Measurements from ENCODE around the gene KAT6B. TPM values are rescaled to one million over a fixed set of nuclear protein-coding genes. Genes with fewer than 3 reads are reported as not detected.
A peak's percentile ranks its signal among the peaks of the same experiment; 100 is the strongest.
"Not testable (repeated sequence)": the region's sequence is repeated elsewhere in the genome, so short reads cannot be mapped to it uniquely, and the experiment has no call there.

The KAT6B gene
- total RNA-seq (2014; rRNA removed; shearing (Covaris generic)), result 5.2 and 11.2 TPM in 2 replicates

DNA sequence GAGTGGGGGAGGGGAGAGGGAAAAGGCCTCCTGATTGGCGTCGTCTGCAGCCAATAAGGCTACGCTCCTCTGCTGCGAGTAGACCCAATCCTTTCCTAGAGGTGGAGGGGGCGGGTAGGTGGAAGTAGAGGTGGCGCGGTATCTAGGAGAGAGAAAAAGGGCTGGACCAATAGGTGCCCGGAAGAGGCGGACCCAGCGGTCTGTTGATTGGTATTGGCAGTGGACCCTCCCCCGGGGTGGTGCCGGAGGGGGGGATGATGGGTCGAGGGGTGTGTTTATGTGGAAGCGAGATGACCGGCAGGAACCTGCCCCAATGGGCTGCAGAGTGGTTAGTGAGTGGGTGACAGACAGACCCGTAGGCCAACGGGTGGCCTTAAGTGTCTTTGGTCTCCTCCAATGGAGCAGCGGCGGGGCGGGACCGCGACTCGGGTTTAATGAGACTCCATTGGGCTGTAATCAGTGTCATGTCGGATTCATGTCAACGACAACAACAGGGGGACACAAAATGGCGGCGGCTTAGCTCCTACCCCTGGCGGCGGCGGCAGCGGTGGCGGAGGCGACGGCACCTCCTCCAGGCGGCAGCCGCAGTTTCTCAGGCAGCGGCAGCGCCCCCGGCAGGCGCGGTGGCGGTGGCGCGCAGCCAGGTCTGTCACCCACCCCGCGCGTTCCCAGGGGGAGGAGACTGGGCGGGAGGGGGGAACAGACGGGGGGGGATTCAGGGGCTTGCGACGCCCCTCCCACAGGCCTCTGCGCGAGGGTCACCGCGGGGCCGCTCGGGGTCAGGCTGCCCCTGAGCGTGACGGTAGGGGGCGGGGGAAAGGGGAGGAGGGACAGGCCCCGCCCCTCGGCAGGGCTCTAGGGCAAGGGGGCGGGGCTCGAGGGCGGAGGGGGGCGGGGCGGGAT is at the start of gene KAT6B:
TSS of gene KAT6B (plus strand) at position 459 of the 903 bp plus-strand sequence. CDS start 16,258 bp downstream, outside the sequence.
- no peaks in the 10 kb centered on the region for H3K36me3 ChIP-seq (replicated peaks; ENCODE audit: control insufficient read depth, insufficient read depth, low read length)
- peak; percentile 97 for DNase-seq
- no peaks in the 10 kb centered on the region for H3K27me3 ChIP-seq (ENCODE audit: control insufficient read depth, insufficient read depth, low read length)
- H3K4me3 ChIP-seq (ENCODE audit: insufficient read depth, low read depth, low read length), result peak within 1 kb of the TSS; percentile 94

DNA sequence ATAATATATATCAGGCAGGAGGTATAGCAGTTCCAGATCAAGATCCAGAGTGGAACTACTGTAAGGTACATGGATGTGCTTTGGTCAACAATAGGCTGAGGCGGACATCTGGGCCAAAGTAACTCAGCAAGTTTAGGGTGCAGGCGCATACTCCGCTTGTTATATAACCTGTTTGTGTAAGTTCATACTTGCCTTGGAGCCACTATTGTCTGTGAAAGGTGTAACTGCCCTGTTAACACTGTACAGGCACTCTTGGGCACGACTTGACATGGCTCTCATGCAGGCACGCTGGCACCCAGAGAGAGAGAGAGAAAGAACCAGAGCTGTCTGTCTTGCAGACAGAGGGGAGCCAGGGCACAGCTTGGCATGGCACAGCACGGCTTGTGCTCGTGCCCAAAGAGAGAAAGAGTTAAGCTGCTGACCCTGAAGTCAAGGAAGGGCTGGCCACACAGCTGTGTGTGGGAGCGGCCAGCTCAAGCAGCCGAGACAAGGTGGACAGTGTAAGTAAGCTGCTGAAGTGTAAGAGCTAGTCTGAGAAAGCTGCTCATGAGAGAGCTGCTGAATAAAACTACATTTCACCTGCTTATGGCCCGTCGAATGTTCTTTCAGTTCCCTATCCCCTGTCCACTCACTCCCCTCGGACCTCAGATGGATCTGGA is 47.8 kb upstream of the KAT6B start:
- Histone ChIP-seq H3K36me3 (replicated peaks; ENCODE audit: control insufficient read depth, insufficient read depth, low read length) (no peaks in the 10 kb centered on the region), H3K27me3 (ENCODE audit: control insufficient read depth, insufficient read depth, low read length) (no peaks in the 10 kb centered on the region), H3K4me3 (ENCODE audit: insufficient read depth, low read depth, low read length) (no peak overlapping the region)
- DNase-seq, result no peak

DNA sequence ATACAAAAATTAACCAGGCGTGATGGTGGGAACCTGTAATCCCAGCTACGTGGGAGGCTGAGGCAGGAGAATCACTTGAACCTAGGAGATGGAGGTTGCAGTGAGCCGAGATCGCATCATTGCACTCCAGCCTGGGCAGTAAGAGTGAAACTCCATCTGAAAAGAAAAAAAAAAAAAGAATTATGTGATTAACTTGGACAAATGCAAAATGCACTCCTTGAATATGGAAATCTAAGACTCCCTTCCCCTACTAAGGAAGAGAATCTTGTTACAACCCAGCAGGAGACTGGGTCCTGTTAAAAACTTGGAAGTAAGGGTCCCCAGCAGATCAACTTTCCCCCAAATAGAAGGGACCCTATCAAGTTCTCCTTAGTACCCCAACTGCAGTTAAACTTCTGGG is 44.5 kb upstream of the KAT6B start:
- not testable (repeated sequence) for H3K27me3 ChIP-seq (ENCODE audit: control insufficient read depth, insufficient read depth, low read length); H3K36me3 ChIP-seq (replicated peaks; ENCODE audit: control insufficient read depth, insufficient read depth, low read length); DNase-seq; H3K4me3 ChIP-seq (ENCODE audit: insufficient read depth, low read depth, low read length)

DNA sequence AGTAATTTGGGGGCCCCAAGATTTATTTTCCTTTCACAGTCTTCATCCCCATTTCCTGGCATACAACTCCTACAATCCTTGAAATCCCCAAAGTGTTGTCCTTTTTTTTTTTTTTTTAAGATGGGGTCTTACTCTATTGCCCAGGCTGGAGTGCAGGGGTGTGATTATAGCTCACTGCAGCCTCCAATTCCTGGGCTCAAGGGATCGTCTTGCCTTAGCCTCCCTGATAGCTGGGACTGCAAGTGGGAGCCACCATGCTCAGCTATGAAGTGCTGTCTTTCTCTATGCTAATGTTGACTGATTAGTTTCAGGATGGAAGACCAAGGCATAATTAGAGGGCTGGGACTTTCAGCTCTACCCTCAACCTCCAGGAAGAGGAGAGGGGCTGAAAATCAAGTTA is 41.9 kb upstream of the KAT6B start:
- Histone ChIP-seq H3K36me3 (replicated peaks; ENCODE audit: control insufficient read depth, insufficient read depth, low read length) (no peaks in the 10 kb centered on the region), H3K27me3 (ENCODE audit: control insufficient read depth, insufficient read depth, low read length) (no peaks in the 10 kb centered on the region), H3K4me3 (ENCODE audit: insufficient read depth, low read depth, low read length) (no peak overlapping the region)
- no peak for DNase-seq

DNA sequence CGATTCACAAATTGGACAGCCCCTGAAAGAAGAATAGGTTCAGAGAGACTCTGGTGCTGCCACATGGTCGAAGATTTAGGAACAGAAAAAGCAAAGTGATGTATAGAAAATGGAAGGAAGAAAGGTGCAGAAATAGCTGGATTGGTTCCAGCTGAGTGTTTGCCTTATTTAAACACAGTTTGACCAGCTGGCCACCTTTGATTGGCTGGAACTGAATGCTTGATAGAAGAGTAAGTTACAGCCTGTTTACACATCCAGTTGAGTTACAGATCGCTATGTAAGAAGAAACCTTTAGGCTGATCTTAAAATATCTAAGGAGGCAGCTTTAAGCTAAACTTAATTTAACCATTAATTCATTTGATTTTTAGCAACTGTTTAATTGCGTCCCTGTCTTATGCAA is 40.3 kb upstream of the KAT6B start:
- H3K27me3 ChIP-seq (ENCODE audit: control insufficient read depth, insufficient read depth, low read length), result no peaks in the 10 kb centered on the region
- DNase-seq, result no peak
- no peaks in the 10 kb centered on the region for H3K36me3 ChIP-seq (replicated peaks; ENCODE audit: control insufficient read depth, insufficient read depth, low read length)
- no peak overlapping the region for H3K4me3 ChIP-seq (ENCODE audit: insufficient read depth, low read depth, low read length)

DNA sequence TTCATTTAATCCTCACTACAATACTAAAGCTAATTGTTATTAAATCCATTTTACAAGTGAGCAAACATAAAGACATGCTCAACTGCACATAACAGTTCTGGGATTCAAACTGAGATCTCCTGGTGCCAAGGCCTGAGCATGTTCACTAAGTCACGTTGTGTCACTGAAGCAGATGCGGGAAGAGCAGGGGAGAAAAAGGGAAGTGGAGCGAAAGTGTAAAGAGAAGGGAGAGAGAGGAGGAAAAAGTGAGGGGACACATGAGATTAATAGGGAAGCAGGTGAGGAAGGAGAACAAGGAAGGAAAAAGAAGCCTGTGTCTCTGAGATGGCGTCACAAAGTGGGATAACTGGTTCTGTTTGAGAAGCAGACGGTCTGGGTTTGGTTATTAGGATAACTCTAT is 38.9 kb upstream of the KAT6B start:
- Histone ChIP-seq H3K4me3 (ENCODE audit: insufficient read depth, low read depth, low read length) (no peak overlapping the region), H3K36me3 (replicated peaks; ENCODE audit: control insufficient read depth, insufficient read depth, low read length) (no peaks in the 10 kb centered on the region), H3K27me3 (ENCODE audit: control insufficient read depth, insufficient read depth, low read length) (no peaks in the 10 kb centered on the region)
- DNase-seq, result no peak

DNA sequence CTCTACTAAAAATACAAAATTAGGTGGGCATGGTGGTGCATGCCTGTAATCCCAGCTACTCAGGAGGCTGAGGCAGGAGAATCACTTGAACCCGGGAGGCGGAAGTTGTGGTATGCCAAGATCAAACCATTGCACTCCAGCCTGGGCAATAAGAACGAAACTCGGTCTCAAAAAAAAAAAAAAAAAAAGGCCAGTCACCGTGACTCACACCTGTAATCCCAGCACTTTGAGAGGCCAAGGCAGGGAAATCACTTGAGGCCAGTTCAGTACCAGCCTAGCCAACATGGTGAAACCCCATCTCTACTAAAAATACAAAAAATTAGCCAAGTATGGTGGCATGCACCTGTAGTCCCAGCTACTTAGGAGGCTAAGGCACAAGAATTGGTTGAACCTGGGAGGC is 34.4 kb upstream of the KAT6B start:
- DNase-seq; H3K4me3 ChIP-seq (ENCODE audit: insufficient read depth, low read depth, low read length); H3K36me3 ChIP-seq (replicated peaks; ENCODE audit: control insufficient read depth, insufficient read depth, low read length); H3K27me3 ChIP-seq (ENCODE audit: control insufficient read depth, insufficient read depth, low read length): not testable (repeated sequence)

DNA sequence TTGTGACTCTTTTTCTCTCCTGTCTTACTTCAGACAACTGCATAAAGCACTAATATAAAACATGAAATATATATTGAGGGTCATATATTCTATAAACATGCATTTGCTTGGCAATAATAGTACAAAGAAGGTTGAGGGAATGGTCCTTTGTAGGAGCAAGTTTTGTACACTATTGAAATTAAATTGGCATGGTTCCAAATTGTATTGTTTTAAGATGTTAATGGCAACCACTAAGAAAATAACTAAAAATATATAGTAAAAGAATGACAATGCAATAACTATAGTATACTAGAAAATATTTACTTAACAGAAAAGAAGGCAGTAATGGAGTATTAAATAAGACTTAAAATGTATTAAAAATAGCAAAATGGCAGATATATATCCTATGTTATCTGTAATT is 33.7 kb upstream of the KAT6B start:
- no peak for DNase-seq
- no peaks in the 10 kb centered on the region for H3K36me3 ChIP-seq (replicated peaks; ENCODE audit: control insufficient read depth, insufficient read depth, low read length)
- H3K27me3 ChIP-seq (ENCODE audit: control insufficient read depth, insufficient read depth, low read length), result no peaks in the 10 kb centered on the region
- no peak overlapping the region for H3K4me3 ChIP-seq (ENCODE audit: insufficient read depth, low read depth, low read length)

DNA sequence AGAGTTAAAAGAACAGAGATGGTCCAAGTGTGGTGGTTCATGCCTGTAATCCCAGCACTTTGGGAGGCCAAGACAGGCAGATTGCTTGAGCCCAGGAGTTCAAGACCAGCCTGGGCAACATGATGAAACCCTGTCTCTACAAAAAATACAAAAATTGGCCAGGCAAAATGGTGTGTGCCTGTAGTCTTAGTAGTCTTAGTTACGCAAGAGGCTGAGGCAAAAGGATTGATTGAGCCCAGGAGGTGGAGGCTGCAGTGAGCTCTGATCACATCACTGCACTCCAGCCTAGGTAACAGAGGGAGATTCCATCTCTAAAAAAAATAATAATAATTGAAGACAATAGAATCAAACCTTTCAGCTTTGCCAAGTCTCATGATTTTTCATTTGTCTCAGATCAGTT is 33.2 kb upstream of the KAT6B start:
- H3K4me3 ChIP-seq (ENCODE audit: insufficient read depth, low read depth, low read length); DNase-seq; H3K36me3 ChIP-seq (replicated peaks; ENCODE audit: control insufficient read depth, insufficient read depth, low read length); H3K27me3 ChIP-seq (ENCODE audit: control insufficient read depth, insufficient read depth, low read length): not testable (repeated sequence)

DNA sequence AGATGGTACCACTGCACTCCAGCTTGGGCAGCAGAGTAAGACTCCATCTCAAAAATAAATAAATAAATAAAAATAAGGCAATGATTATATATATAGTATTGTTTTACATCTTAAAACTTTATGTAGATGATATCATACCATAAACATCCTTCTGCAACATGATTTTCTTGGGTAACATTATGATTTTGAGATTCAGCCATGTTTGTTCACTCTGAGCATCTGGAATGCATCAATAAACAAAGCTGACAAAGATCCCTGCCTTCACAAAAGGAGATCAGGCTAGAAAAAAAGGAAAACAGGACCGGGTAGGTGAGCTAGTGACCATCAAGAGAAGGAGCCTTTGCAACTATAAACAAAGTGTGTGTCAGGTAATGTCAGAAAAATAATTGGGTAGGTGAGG is 31.9 kb upstream of the KAT6B start:
- DNase-seq, result no peak
- H3K36me3 ChIP-seq (replicated peaks; ENCODE audit: control insufficient read depth, insufficient read depth, low read length), result no peaks in the 10 kb centered on the region
- no peaks in the 10 kb centered on the region for H3K27me3 ChIP-seq (ENCODE audit: control insufficient read depth, insufficient read depth, low read length)
- no peak overlapping the region for H3K4me3 ChIP-seq (ENCODE audit: insufficient read depth, low read depth, low read length)

DNA sequence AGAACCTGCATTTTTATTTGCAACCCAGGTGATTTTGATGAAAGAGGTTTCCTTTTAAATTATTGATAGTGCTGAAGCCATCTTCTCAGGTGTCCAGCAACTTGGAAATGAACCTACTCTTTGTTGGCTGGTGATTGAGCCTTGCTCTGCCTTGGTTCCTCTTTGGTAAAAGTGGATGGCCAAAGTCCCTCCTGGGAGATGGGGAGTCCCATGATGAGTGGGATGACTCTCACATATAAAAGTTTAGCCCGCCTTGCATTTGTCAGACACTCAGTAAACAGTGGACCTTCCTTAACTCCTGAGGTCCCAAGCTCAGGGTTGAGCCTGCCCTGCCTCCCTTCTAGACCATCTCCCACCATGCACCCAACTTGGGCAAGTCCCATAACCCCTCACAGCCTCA is 28.9 kb upstream of the KAT6B start:
- DNase-seq, result no peak
- Histone ChIP-seq H3K27me3 (ENCODE audit: control insufficient read depth, insufficient read depth, low read length) (no peaks in the 10 kb centered on the region), H3K4me3 (ENCODE audit: insufficient read depth, low read depth, low read length) (no peak overlapping the region), H3K36me3 (replicated peaks; ENCODE audit: control insufficient read depth, insufficient read depth, low read length) (no peaks in the 10 kb centered on the region)

DNA sequence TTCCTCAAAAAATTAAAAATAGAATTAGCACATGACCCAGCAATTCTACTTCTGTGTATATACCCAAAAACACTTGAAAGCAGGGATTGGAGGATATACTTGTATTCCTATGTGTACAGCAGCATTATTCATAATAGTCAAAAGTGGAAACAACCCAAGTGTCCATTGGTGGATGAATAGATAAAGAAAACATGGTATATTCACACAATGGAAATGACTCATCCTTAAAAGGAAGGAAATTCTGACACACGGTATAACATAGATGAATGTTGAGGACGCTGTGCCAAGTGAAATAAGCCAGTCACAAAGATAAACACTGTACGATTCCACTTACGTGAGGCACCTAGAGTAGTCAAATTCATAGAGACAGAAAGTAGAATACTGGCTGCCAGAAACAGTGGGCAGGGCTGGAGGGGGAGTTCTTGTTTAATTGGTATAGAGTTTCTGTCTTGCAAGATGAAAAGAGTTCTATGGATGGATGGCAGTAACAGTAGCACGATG is 26.6 kb upstream of the KAT6B start:
- no peak for DNase-seq
- H3K27me3 ChIP-seq (ENCODE audit: control insufficient read depth, insufficient read depth, low read length), result no peaks in the 10 kb centered on the region
- H3K36me3 ChIP-seq (replicated peaks; ENCODE audit: control insufficient read depth, insufficient read depth, low read length), result no peaks in the 10 kb centered on the region
- no peak overlapping the region for H3K4me3 ChIP-seq (ENCODE audit: insufficient read depth, low read depth, low read length)

DNA sequence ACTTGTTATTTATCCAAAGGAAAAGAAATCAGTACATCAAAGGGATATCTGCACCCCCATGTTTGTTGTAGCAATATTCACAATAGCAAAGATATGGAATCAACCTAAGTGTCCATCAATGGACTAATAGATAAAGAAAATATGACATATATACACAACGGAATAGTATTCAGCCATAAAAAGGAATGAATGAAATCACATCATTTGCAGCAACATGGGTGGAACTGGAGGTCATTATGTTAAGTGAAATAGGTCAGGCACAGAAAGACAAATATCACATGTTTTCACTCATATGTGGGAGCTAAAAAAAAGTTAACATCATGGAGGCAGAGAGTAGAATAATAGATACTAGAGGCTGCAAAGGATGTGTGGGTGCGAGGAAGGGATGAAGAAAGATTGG is 25.0 kb upstream of the KAT6B start:
- Histone ChIP-seq H3K36me3 (replicated peaks; ENCODE audit: control insufficient read depth, insufficient read depth, low read length) (no peaks in the 10 kb centered on the region), H3K4me3 (ENCODE audit: insufficient read depth, low read depth, low read length) (no peak overlapping the region), H3K27me3 (ENCODE audit: control insufficient read depth, insufficient read depth, low read length) (no peaks in the 10 kb centered on the region)
- no peak for DNase-seq

DNA sequence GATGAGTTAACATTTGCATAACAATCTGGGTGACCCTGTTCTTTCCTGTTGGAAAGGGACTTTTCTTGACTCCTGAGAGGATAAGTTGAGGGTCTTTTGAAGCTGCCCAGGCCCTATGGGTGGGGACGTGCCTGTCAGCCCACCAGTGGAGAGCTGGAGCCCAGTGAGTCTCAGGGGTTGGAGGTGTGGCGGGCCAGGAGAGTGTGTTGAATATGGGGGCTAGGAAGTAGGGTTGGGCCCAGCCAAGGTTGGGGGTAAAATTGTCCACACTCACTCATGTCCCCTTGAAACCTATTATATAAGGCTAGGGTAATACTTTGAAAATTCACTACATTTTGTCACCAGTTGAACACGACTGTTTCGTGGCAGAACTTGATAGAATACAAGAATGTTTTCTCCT is 17.9 kb upstream of the KAT6B start:
- no peak for DNase-seq
- H3K27me3 ChIP-seq (ENCODE audit: control insufficient read depth, insufficient read depth, low read length), result no peaks in the 10 kb centered on the region

DNA sequence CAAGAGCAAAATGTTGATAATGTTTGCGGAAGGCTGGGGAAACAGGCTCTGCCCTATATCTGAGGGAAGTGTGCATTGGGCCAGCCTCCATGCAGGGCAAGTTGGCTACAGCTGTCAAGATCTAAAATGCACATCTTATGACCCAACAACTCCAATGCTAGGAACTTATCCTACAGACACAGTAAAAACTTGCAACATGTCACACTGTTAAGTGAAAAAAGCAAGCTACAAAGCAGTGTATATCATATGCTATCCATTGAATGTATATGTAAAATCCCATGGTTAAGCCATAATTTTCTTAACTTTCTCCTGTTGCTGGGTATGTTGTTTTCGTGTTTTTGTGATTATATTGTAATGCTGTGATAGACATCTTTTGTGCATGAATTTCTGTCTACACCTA is 16.3 kb upstream of the KAT6B start:
- no peaks in the 10 kb centered on the region for H3K27me3 ChIP-seq (ENCODE audit: control insufficient read depth, insufficient read depth, low read length)
- no peak overlapping the region for H3K4me3 ChIP-seq (ENCODE audit: insufficient read depth, low read depth, low read length)
- DNase-seq, result no peak
- no peaks in the 10 kb centered on the region for H3K36me3 ChIP-seq (replicated peaks; ENCODE audit: control insufficient read depth, insufficient read depth, low read length)

More for the DNA sequence above, 17.9 kb upstream of the KAT6B start:
- no peak overlapping the region for H3K4me3 ChIP-seq (ENCODE audit: insufficient read depth, low read depth, low read length)
- no peaks in the 10 kb centered on the region for H3K36me3 ChIP-seq (replicated peaks; ENCODE audit: control insufficient read depth, insufficient read depth, low read length)

Data from H7 (cell line).